ENCODE measurements around the gene GPR137B. TPM values are rescaled to one million over a fixed set of nuclear protein-coding genes. Genes with fewer than 3 reads are reported as not detected.
A peak's percentile ranks its signal among the peaks of the same experiment; 100 is the strongest.

Gene GPR137B
- total and polyA plus RNA-seq, 2 of the 8 experiments (the other 6 are each of a cell fraction or from before 2014, with no cell fraction given): 6.9 to 7.7 TPM

- no peak for TF ChIP-seq YY1 (IDR thresholded peaks at IDR 0.05; ENCODE audit: low read depth, low read length)
- no peak for TF ChIP-seq EGR1 (IDR thresholded peaks at IDR 0.05; ENCODE audit: borderline replicate concordance, low read depth, low read length)
- no peak for TF ChIP-seq EP300 (IDR thresholded peaks at IDR 0.05; ENCODE audit: borderline replicate concordance in 1 of 2, low read depth in 2 of 2, low read length in 2 of 2)
- no peak for TF ChIP-seq ATF2 (IDR thresholded peaks at IDR 0.05; ENCODE audit: low read length)
- TF ChIP-seq TAF1 (IDR thresholded peaks at IDR 0.05; ENCODE audit: low read depth, low read length): no peak
- TF ChIP-seq POLR2AphosphoS5 (IDR thresholded peaks at IDR 0.05; ENCODE audit: low read depth, low read length): peak; percentile 55; the same call in 1 of the 2 replicates
- TF ChIP-seq NRF1 (IDR thresholded peaks at IDR 0.05; ENCODE audit: low read depth, low read length): no peak
- TF ChIP-seq, protein P1, sequence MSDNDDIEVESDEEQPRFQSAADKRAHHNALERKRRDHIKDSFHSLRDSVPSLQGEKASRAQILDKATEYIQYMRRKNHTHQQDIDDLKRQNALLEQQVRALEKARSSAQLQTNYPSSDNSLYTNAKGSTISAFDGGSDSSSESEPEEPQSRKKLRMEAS (IDR thresholded peaks at IDR 0.05): 0 out of 2 replicates have a peak, but pooled peaks have one; percentile 26
- TF ChIP-seq HDAC6 (IDR thresholded peaks at IDR 0.05; ENCODE audit: low read depth, low read length): no peak
- TF ChIP-seq KDM4A (IDR thresholded peaks at IDR 0.05; ENCODE audit: low read depth, low read length, severe bottlenecking): no peak
- TF ChIP-seq SRF (IDR thresholded peaks at IDR 0.05; ENCODE audit: low read depth, low read length): peak; percentile 52; the same call in 1 of the 2 replicates
Measured at GRCh38 chr1:236168716-236169429, 26.5 kb downstream of the GPR137B start (continued).
